SW 1271 (cell line): ENCODE results near the gene HSDL1.

Source experiments
- DNase-seq, 2 experiments: peaks; one replicate each; lab custom pipeline; 2025; lab: John Stamatoyannopoulos, UW

HSDL1 gene

DNA sequence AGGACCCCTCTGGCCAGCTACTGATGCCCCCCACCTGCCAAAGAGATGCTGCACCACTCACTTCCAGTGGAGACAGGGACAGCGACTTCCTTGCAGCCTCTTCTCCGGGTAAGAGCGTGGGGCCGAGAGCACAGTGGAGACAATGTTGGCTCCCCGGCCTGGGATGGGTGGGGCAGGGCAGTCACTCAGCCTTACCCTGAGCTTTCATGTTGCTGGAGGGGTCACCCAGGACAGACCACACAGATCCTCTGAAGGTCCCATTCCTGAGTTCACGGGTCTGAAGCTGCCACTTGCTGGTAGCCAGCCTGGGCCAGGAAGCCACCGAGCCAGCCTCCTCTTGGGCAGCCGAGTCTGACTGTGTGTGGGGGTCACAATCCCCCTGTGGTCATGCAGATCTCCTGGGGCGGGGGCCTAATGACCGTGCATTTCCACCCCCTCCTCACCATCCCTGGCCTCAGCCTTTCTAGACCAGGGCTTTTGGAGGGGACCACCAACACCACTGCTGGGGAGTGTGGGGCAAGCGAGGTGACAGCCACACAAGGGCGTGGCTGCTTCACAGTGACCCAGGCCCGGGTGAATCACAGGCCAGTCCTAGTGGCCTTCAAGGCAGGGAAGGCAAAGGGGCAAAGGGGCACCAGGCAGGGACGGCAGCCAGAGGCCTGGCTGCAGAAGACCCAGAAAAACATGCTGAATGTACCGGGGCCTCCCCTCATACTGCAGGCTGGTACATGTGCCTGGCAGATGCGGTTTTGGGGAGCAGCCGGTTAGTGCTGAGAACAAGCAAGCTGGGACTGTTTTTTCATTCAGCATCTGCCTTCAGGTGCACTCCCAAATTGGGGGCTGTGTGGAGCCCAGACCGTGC is 31.4 kb upstream of the HSDL1 start:
- no peak for DNase-seq

DNA sequence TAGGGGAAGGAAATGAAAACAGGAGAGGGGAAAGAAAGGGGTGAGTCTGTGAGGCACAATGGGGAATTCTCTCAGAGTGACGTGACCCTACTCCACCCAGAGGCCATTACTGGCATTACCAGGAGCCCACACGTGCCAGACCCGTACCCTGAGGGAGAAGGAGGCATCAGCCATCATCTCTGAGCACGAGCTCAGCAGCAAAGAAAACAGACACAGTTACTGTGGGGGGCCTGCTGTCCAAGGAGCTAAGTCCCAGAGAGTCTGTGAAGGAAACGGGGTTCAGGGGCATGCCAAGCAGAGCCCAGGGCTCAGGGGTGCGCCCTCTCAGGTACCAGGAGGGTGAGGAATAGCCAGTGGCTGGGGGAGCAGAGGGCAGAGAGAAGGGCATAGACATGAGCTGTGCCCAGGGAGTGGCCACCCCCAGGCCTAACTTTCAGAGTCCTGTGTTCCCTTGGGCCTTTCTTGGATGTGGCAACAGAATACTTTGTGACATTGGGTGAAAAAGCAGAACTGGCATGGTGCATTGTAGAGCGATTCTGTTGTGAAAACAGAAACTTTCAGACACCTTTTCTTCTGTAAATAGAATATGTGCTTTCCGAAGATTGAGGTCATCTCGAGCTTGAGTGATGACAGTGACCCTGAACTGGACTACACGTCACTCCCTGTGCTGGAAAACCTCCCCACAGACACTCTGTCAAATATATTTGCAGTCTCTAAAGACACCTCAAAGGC is 30.5 kb upstream of the HSDL1 start:
- peak in 1 of 2 experiments; percentile 69 for DNase-seq

DNA sequence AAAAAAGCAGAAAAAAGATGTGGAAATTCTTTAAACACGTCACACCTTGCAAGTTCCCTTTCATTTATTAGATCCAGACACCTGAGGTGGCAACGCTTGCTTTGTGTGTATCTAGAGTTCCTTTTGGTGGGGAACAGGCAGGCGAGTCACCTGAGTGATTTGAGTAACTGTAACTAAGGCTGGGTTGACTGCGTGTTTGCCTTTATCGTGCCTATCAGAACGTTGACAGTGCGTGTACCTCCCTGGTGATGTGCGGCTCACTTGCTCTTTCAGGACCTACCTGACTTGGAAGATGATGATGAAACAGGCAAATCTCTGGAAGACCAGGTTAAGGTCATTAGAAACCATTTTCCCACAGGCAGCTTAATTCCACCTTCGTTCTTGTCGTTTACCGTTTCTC is 29.4 kb upstream of the HSDL1 start:
- no peak for DNase-seq

DNA sequence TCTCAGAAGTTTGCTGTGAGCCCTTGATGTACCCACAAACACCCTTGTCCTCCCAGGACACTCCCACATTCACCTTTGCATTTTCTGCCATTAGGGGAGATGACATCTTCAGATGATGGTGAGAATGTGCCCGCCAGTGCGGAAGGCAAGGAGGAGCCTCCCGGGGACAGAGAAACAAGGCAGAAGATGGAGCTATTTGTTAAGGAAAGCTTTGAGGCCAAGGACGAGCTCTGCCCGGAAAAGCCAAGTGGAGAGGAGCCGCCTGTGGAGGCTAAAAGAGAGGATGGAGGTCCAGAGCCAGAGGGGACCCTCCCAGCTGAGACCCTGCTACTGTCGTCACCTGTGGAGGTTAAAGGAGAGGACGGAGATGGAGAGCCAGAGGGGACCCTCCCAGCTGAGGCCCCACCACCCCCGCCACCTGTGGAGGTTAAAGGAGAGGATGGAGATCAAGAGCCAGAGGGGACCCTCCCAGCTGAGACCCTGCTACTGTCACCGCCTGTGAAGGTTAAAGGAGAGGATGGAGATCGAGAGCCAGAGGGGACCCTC is 24.9 kb upstream of the HSDL1 start:
- DNase-seq, result no peak

DNA sequence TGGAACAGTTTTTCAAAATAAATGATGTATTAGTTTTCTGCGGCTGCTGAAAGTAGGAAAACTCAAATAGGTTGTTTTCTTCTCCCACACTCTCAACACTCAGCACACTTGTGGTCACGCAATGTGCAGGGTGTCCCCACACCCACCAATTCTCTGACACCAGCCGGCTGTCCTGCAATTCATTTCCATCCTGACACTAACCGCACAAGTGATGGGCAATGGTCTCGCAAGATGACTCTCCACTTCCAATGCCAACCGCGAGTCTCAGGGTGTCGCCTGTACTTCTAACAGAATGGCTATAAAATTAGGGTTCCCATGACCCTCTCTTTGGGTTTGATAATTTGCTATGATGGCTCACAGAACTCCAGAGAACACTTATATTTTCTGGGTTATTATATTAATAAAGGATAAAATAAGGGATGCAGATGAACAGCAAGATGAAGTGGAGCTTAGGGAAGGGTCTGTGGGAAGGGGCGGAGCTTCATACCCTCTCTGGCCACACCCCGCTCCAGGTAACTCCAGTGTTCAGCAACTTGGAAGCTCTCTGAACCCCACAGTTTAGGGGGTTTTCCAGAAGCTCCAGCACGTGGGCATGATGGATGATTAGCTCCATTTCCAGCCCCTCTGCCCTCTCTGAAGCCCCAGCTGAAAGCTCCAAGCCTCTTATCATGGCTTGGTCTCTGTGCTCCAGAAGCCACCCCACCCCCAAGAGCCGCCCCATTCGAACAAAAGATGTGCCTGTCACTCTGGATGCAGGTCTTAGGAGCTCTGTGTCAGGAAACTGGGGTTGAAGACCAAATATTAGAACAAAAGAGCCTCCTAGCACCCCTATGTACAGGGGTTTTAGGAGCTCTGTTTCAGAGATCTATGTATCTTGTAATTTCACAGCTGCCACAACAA is 22.1 kb upstream of the HSDL1 start:
- DNase-seq, result no peak

DNA sequence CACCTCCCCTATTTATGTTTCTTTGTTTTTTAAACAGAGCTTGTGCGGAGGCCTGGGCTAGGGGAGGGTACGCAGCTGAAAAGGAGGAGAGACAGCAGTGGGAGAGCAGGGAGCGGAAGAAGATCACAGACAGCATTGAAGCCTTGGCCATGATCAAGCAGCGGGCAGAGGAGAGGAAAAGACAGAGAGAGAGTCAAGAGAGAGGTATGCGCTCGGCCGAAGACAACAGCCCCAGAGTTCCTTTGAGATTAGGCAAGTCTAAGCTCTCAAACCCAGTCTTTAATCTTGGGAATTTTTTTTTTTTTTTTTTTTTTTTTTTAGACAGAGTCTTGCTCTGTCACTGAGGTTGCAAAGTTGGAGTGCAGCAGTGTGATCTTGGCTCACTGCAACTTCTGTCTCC is 20.8 kb upstream of the HSDL1 start:
- DNase-seq, result no peak

DNA sequence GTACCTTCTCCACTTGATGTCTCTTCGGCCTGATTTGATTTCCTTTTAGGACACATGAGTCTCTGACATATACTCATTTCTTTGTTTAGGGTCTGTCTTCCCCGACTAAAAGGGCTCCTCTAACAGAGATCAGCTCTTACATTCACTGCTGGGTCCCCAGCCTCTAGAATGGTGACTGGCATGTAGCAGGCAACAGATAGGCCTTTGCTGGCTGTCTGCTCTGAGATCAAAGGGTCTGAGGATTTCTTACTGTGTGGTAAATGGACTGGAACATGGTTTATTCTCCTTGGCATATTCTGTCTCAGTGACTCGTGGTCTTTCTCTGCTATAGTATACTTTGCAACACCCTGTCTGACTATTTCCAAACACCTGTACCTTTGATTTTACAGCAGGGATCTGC is 16.8 kb upstream of the HSDL1 start:
- no peak for DNase-seq

DNA sequence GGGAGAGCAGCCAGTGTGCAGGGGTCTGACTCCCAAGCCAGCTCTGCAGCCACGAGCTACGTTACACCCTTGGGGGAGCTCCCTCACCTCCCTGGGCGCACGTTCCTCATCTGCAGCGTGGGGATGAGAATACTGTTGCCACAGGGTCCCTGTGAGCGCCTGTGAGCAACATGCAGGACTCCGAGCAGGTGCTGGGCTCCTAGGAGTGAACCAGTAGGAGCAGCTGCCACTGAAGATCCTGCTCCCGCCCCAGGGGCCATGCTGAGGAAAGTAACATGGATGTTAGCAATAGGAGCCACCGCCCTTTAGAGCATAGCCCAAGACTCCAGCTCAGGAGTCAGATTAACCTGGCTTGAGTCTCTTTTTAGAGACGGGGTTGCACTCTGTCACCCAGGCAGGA is 16.1 kb upstream of the HSDL1 start:
- DNase-seq, result no peak

DNA sequence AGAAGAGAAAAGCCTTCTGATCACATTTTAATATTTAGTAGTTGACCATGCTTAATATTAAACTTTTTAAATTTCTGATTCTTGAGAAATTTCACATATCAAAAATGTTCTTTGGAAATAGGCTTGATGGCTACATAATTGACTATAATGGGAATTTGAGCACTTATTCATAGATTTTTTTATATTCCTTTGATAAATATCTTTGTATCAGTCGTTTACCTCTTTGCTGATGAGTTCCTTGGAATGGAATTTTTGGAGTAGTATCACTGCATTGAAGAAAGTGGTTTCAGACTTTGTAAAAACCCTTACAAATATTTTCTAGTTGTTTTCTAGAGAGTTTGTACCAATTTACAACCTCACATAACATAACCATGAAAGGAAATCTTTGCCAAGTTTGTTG is 14.8 kb upstream of the HSDL1 start:
- DNase-seq, result no peak

DNA sequence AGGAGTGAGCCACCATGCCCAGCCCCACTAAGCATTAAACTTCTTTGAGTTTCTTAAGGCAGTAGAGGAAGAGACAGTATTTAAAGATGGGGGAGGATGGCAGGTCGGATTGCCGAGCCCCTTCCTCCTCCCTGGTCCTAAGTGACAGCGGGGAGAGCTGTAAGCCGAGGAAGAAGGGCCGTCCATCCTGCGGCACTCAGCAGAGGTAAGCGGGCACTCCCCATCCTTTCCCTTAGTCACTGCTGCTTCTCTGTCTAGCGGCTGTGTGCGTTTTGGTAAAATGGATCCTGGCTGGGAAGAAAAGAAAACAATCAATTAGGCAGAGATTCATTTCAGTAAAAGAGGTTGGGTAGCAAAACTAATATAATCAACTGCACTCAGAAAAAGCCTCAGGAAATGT is 14.0 kb upstream of the HSDL1 start:
- DNase-seq, result no peak

DNA sequence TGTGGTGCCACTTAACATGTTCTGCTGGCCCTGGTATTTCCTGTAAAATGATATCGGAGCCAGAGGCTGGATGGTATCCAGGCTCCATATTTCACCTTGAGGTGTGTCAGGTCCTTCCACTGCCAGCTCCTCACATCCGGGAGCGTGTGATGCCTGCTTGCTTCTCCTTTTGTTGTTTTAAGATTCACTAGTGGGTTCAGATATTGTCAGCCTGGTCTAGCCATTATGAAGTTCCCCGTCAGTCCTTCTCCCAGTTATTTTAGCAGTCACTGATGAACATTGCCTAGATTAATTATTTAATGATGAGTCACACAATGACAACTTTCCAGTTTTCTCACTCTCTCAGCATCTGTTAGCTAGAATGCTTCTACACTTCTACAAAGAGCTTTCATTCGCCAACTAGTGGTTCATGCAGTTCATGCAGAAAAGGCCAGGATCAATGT is 11.4 kb upstream of the HSDL1 start:
- no peak for DNase-seq

DNA sequence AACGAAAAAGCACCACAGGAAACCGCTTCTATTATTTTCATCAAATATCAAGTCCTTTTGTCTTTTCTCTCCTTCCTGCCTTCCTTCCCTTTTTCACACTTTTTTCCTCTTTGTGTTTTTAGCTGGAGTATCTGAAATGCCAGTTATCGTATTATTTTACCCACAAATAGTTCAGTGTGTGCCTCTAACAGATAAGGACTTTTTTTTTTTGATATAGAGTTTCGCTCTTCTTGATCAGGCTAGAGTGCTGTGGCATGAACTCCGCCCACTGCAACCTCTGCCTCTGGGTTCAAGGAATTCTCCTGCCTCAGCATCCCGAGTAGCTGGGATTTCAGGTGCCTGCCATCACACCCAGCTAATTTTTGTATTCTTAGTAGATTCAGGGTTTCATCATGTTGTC is 10.8 kb upstream of the HSDL1 start:
- DNase-seq, result no peak

DNA sequence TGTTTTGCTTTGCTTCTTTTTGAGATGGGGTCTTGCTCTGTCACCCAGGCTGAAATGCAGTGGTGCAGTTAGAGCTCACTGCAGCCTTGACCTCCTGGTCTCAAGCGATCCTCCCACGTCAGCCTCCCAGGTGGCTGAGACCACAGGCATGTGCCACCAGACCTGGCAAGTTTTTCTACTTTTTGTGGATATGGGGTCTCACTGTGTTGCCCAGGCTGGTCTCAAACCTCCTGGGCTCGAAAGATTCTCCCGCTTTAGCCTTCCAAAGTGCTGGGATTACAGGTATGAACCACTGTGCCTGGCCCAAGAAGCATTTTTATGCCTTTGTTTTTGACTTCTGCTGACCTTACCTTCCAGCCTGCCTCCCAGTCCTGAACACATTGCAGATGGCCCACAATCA is 10.2 kb upstream of the HSDL1 start:
- DNase-seq, result no peak

DNA sequence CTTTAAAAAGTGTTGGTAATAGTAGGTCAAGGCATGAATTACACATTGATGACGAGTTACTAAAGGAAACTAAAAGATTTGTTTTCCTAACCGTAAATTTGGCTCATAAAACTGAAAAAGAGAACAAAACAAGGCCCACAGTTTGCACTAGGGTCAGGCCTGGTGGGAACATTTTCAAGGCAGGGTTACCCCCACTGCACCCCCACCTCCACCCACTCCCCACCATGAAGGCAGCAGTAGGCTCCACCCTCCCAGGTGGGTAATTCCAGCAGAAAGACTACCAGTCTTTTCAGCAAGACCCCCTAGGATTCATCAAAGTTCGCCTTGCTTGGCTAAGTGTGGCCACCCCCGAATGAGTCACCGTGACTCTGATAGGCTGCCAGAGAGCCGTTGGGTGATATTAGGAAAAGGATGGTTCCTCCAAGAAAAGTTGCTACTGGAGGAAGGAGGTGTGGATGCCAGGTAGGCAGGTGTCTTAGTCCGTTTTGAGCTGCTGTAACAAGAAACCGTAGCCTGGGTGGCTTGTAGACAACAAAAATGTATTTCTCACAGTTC is 8.8 kb upstream of the HSDL1 start:
- no peak for DNase-seq

DNA sequence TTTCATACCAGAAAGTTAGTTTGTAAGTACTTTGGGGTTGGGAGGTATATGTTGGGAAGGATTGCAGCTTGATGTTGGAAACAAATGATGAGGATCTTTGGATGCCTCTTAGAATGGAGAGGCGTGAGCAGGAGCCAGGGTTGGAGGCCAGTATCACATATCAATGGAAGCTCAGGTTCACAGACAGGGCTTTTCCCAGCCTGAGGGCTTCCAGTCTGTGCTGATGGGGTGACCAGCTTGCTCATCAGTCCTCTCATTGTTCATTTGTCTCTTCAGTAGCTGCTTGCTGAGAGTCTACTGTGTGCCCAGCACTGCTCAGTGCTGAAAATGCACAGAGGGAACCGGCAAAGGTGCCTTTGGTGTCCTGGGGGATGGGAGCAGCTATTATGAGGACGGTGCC is 5.9 kb upstream of the HSDL1 start:
- DNase-seq, result no peak

DNA sequence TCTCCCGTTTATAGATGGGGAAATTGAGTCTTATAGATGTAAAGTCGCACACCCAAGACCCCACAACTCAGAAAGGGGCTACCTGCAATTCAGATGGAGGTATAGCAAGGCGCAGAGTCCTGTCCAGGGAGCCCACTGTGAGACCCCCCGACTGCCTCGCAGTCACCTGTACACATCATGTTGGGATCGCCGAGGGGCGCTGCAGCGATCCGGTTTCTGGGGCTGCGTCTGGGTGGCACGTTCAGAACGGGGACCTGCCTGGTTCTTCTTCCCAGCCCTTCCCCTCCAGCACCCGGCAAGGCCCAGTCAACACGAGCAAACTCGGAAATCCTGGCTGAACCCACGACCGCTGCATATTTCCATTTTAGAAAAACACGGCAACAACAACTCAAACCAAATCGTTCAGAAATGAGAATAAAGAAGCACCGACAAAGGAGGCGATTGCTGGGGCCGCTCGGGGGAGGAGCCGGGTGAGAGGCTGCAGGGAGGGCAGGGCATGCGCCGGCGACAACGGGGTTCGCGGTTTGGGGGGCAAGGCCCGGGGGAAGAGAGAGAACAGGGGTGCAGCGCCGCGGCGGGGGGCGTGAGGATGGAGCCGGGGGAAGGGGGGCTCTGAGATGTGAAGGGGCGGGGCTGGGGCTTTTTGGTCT is 643 bp downstream of the HSDL1 start:
- peak in 1 of 2 experiments; percentile 22 for DNase-seq

DNA sequence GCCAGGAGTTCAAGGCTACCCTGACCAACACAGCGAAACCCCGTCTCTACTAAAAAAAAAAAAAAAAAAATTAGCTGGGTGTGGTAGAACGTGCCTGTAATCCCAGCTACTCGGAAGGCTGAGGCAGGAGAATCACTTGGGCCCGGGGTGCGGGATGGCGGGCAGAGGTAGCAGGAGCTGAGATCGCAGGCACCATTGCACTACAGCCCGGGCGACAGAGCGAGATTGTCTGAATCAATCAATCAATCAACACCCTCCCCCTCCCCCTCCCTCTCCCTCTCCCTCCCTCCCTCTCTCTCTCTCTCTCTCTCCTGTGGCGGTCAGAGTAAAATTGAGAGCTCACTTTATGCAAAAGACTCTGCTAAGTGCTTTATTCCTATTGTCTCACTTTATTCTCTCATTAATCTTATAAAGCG is 1.2 kb downstream of the HSDL1 start:
- no peak for DNase-seq

DNA sequence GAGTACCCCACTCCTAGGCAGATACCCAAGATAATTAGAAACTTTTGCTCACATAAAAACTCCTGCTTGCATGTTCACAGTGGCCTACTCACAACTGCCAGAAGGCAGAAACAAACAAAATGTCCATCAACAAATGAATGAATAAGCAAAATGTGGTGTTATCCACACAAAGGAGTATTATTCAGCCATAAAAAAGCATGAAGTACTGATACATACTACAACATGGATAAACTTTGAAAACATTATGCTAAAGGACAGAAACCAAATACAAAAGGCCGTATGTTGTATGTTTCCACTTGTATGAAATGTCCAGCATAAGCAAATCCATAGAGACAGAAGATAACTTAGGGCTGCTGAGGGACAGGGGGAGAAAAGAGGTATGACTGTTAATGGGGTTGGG is 1.9 kb downstream of the HSDL1 start:
- DNase-seq, result no peak

DNA sequence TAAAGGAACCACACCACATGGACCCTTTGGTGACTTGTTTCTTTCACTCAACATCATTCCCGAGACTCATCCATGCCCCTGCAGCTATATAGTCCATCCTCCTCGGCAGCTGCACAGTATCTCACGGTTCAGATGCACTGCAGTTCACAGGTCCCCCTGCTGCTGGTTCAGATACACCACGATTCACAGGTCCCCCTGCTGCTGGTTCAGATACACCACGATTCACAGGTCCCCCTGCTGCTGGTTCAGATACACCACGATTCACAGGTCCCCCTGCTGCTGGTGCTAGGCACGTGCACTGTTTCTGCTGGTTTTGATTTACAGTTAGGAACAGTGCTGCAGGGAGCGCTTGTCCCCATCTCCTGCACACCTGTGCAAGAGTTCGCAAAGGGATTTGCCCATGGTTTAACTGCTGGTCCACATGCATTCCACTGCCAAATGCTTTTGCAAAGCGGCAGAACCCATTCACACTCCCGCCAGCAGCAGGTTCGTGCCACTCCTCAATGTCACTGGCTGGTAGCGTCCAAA is 3.8 kb downstream of the HSDL1 start:
- no peak for DNase-seq

DNA sequence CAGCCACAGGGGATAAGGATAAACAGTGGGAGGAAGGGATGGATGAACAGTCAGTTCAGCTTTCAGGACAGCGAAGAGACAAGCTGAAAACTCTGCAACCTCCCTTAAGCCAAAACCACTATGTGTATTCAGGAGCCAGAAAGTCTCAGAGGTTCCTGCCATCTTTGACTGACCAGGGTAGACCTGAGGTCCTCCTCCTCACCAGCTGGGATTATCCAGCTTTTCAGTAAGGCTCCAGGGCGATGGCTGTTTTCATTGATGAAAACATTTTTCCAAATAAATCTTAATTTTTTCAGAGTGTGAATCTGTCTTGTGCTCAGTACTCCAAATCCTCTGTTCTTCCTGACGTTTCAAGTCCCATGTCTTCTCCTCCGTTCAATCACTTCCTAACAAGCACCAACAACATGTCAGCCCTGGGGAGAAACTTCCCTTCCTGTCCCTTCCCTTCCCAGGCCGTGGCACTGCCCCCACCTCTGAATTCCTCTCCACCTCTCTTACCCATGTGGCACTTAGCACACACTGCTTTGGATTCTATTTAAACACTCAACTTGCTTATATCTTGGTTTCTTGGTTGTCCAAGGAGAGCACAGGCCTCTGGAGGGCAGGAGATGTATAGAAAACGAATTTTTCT is 5.2 kb downstream of the HSDL1 start:
- DNase-seq, result no peak
